HL-60 (cell line): Measurements from ENCODE around the gene PSG1.
"Not testable (repeated sequence)": the region's sequence is repeated elsewhere in the genome, so short reads cannot be mapped to it uniquely, and the experiment has no call there.

Experiments used
- POLR2AphosphoS5 ChIP-seq: IDR thresholded peaks from 2 replicates; pipeline ENCODE4 v1.6.1; 2012; ENCODE audit warnings: low read depth
- SPI1 ChIP-seq: IDR thresholded peaks from 2 replicates; pipeline ENCODE4 v1.6.1; 2012; ENCODE audit warnings: low read depth, mild to moderate bottlenecking, borderline replicate concordance
- TF ChIP-seq, protein P1 (sequence below): IDR thresholded peaks from one replicate; pipeline ENCODE4 v1.5.1; 2011; ENCODE audit warnings: low read length, control low read depth, inconsistent platforms; ENCODE audit not compliant: insufficient read depth
- TF ChIP-seq, protein P2 (sequence below): IDR thresholded peaks from 2 replicates; pipeline ENCODE4 v1.6.1; 2012; ENCODE audit warnings: low read depth; ENCODE audit not compliant: insufficient replicate concordance

DNA sequence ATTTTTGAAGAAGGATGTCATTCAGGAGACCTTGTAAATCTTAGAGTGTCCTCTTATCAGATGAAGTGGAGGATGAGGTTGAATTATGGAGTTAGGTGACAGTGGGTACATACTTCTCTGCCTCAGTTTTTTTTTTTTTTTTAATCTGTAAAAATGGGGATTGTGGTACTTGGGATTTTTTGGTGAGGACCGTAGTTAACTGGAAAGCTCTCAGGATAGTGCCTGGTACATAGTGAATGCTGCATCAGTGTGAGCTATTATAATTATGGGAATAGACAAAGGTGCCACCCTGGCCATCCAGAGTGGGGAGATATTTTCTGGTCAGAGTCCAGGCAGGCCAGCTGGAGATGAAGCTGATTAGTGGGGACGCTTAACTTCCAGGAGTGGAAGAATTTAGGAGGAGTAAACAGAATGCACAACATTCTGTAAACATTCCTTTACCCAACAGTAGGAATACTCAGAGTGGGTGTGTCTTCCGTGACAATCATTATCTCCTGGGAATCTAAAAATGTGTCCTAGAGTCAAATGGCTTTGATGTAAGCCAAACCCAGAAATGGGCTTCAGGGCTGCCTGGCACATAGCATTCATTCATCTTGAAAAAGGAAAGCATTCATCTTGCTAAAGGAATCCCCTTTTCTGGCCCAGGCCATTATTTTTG is 47.4 kb downstream of the PSG1 start:
- not testable (repeated sequence) for TF ChIP-seq POLR2AphosphoS5, SPI1
- TF ChIP-seq, protein P1, sequence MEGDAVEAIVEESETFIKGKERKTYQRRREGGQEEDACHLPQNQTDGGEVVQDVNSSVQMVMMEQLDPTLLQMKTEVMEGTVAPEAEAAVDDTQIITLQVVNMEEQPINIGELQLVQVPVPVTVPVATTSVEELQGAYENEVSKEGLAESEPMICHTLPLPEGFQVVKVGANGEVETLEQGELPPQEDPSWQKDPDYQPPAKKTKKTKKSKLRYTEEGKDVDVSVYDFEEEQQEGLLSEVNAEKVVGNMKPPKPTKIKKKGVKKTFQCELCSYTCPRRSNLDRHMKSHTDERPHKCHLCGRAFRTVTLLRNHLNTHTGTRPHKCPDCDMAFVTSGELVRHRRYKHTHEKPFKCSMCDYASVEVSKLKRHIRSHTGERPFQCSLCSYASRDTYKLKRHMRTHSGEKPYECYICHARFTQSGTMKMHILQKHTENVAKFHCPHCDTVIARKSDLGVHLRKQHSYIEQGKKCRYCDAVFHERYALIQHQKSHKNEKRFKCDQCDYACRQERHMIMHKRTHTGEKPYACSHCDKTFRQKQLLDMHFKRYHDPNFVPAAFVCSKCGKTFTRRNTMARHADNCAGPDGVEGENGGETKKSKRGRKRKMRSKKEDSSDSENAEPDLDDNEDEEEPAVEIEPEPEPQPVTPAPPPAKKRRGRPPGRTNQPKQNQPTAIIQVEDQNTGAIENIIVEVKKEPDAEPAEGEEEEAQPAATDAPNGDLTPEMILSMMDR: not testable (repeated sequence)
- TF ChIP-seq, protein P2, sequence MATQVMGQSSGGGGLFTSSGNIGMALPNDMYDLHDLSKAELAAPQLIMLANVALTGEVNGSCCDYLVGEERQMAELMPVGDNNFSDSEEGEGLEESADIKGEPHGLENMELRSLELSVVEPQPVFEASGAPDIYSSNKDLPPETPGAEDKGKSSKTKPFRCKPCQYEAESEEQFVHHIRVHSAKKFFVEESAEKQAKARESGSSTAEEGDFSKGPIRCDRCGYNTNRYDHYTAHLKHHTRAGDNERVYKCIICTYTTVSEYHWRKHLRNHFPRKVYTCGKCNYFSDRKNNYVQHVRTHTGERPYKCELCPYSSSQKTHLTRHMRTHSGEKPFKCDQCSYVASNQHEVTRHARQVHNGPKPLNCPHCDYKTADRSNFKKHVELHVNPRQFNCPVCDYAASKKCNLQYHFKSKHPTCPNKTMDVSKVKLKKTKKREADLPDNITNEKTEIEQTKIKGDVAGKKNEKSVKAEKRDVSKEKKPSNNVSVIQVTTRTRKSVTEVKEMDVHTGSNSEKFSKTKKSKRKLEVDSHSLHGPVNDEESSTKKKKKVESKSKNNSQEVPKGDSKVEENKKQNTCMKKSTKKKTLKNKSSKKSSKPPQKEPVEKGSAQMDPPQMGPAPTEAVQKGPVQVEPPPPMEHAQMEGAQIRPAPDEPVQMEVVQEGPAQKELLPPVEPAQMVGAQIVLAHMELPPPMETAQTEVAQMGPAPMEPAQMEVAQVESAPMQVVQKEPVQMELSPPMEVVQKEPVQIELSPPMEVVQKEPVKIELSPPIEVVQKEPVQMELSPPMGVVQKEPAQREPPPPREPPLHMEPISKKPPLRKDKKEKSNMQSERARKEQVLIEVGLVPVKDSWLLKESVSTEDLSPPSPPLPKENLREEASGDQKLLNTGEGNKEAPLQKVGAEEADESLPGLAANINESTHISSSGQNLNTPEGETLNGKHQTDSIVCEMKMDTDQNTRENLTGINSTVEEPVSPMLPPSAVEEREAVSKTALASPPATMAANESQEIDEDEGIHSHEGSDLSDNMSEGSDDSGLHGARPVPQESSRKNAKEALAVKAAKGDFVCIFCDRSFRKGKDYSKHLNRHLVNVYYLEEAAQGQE: not testable (repeated sequence)
